A549 (cell line): ENCODE results near the gene ZNF638.

ENCODE experiments used
- CTCF ChIP-seq: fragments of >200 bp; sonication (Bioruptor Twin); formaldehyde crosslinking; IDR thresholded peaks from 3 replicates; pipeline ENCODE4 v1.5.1; 2016
- FOSB ChIP-seq: fragments of 250-450 bp; sonication (Bioruptor Pico); IDR thresholded peaks from 2 replicates; pipeline ENCODE4 v1.5.0; 2020; ENCODE audit warnings: mild to moderate bottlenecking, moderate library complexity
- JUNB ChIP-seq: fragments of >200 bp; sonication (Bioruptor Twin); formaldehyde crosslinking; IDR thresholded peaks from 2 replicates; pipeline ENCODE4 v1.6.1; 2016
- POLR2A ChIP-seq: IDR thresholded peaks from 2 replicates; pipeline ENCODE4 v1.6.1; 2012; ENCODE audit warnings: mild to moderate bottlenecking, low read length
- TF ChIP-seq, protein P1 (sequence below): fragments of 450-650 bp; IDR thresholded peaks from 2 replicates; pipeline ENCODE4 v1.6.1; 2014; ENCODE audit warnings: antibody characterized with exemption
- TF ChIP-seq, protein P2 (sequence below): IDR thresholded peaks from 2 replicates; pipeline ENCODE4 v1.6.1; 2012
- TF ChIP-seq, protein P3 (sequence below): IDR thresholded peaks from 2 replicates; pipeline ENCODE4 v1.6.1; 2012
- TF ChIP-seq, protein P4 (sequence below): fragments of 150-350 bp; IDR thresholded peaks from 2 replicates; pipeline ENCODE4 v1.6.1; 2014; ENCODE audit warnings: low read depth, mild to moderate bottlenecking, low read length

DNA sequence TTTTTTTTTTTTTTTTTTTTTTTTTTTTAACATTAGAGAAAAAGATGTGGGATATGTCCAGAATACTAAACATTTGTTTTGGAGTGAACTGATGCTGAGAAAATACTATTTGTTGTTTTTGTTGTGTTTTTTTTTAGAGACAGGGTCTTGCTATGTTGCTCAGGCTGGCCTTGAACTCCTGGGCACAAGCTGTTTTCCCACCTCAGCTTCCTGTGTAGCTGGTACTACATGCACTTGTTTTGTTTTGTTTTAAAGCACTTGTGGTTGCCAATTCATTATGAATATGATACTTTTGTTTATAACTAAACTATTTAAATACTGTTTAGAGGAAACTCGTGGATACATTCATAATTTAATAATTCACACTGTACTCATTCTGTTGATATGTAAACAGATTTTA, 88.4 kb downstream of the ZNF638 start:
- TF ChIP-seq, protein P1, sequence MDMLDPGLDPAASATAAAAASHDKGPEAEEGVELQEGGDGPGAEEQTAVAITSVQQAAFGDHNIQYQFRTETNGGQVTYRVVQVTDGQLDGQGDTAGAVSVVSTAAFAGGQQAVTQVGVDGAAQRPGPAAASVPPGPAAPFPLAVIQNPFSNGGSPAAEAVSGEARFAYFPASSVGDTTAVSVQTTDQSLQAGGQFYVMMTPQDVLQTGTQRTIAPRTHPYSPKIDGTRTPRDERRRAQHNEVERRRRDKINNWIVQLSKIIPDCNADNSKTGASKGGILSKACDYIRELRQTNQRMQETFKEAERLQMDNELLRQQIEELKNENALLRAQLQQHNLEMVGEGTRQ: no peak
- TF ChIP-seq, protein P2, sequence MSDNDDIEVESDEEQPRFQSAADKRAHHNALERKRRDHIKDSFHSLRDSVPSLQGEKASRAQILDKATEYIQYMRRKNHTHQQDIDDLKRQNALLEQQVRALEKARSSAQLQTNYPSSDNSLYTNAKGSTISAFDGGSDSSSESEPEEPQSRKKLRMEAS: no peak
- TF ChIP-seq CTCF (no peak), POLR2A (no peak), JUNB (no peak), FOSB (no peak)
- TF ChIP-seq, protein P3, sequence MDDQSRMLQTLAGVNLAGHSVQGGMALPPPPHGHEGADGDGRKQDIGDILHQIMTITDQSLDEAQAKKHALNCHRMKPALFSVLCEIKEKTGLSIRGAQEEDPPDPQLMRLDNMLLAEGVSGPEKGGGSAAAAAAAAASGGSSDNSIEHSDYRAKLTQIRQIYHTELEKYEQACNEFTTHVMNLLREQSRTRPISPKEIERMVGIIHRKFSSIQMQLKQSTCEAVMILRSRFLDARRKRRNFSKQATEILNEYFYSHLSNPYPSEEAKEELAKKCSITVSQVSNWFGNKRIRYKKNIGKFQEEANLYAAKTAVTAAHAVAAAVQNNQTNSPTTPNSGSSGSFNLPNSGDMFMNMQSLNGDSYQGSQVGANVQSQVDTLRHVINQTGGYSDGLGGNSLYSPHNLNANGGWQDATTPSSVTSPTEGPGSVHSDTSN: no peak
- TF ChIP-seq, protein P4, sequence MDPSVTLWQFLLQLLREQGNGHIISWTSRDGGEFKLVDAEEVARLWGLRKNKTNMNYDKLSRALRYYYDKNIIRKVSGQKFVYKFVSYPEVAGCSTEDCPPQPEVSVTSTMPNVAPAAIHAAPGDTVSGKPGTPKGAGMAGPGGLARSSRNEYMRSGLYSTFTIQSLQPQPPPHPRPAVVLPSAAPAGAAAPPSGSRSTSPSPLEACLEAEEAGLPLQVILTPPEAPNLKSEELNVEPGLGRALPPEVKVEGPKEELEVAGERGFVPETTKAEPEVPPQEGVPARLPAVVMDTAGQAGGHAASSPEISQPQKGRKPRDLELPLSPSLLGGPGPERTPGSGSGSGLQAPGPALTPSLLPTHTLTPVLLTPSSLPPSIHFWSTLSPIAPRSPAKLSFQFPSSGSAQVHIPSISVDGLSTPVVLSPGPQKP: no peak
